GM19455 (cell line): ENCODE results near the gene ATF7IP.

Experiments used
- ATAC-seq: cut with Tn5 transposase; IDR thresholded peaks from one replicate; pipeline ENCODE4 v1.9.1; 2021; ENCODE audit not compliant: unreplicated experiment

Gene ATF7IP

GRCh38 chr12:14410177-14410576 lies 44.7 kb downstream of the ATF7IP start:
- no peak for ATAC-seq

- ATAC-seq: no peak
These were observed 45.5 kb downstream of the ATF7IP start for GRCh38 chr12:14410841-14411569.

GRCh38 chr12:14416658-14417057 lies 51.2 kb downstream of the ATF7IP start:
- no peak for ATAC-seq

- no peak for ATAC-seq
These were observed 52.2 kb downstream of the ATF7IP start for GRCh38 chr12:14417715-14418114.

GRCh38 chr12:14418451-14418890 lies 53.0 kb downstream of the ATF7IP start:
- ATAC-seq: no peak

- ATAC-seq: no peak
These were observed 57.2 kb downstream of the ATF7IP start for GRCh38 chr12:14422516-14423230.

GRCh38 chr12:14424545-14424944 lies 59.1 kb downstream of the ATF7IP start:
- ATAC-seq: no peak

- no peak for ATAC-seq
These were observed 61.3 kb downstream of the ATF7IP start for GRCh38 chr12:14426792-14427191.

- no peak for ATAC-seq
These were observed 62.4 kb downstream of the ATF7IP start for GRCh38 chr12:14427929-14428328.

GRCh38 chr12:14430394-14430986 lies 65.0 kb downstream of the ATF7IP start:
- no peak for ATAC-seq

GRCh38 chr12:14431975-14432374 lies 66.5 kb downstream of the ATF7IP start:
- ATAC-seq: no peak

- ATAC-seq: no peak
These were observed 70.1 kb downstream of the ATF7IP start for GRCh38 chr12:14435627-14436026.

GRCh38 chr12:14442221-14442881 lies 76.9 kb downstream of the ATF7IP start:
- ATAC-seq: no peak

- ATAC-seq: no peak
These were observed 78.0 kb downstream of the ATF7IP start for GRCh38 chr12:14443531-14443930.

GRCh38 chr12:14450479-14450878 lies 85.0 kb downstream of the ATF7IP start:
- ATAC-seq: no peak

GRCh38 chr12:14452336-14452735 lies 86.9 kb downstream of the ATF7IP start:
- ATAC-seq: no peak

GRCh38 chr12:14452865-14453264 lies 87.4 kb downstream of the ATF7IP start:
- ATAC-seq: no peak

GRCh38 chr12:14454098-14454907 lies 88.8 kb downstream of the ATF7IP start:
- peak; percentile 57 for ATAC-seq

GRCh38 chr12:14460212-14460841 lies 94.8 kb downstream of the ATF7IP start:
- no peak for ATAC-seq

GRCh38 chr12:14471497-14471896 lies 106.0 kb downstream of the ATF7IP start:
- ATAC-seq: no peak
